CD4-positive, alpha-beta T cell treated with Interleukin-6 at 100 ng/mL for 8 hours (primary cell): ENCODE measurements around the gene NUDT8.
"Not testable (repeated sequence)": the region's sequence is repeated elsewhere in the genome, so short reads cannot be mapped to it uniquely, and the experiment has no call there.

ENCODE experiments used
- DNase-seq: peaks from one replicate; pipeline ENCODE4 v3.0.0-alpha.2; 2020; ENCODE audit warnings: mixed read lengths, low spot score

The NUDT8 gene

DNA sequence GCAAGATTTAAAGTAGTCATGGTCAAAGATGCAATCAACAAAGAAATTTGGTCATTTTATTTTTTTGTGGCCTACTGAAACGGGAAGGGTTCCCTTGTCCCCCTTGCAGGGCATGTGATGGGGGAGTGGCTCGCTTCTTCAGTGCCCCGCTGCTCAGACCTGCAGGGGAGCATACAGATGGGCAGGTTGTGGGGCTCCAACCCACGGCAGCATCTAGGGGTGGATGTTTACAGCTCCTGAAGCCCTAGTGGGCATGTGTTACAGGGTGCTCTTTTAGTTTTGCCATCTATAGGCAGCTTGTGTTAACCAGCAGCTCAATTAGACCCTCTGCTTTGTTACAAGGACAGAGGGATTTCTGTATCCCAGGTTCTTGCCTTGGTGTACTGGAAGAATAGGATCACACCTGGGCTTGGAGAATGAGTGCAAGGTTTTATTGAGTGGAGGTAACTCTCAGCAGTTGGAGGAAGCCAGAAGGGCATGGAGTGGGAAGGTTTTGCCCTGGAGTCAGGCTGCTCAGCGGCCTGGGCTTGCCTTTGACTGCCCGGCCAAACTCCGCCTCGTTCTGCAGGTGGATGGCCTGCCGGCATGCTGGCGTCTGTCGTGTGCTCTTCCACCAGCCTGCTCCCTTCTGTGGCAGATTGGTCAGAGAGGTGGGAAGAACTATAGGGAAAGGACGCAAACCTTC is 36.7 kb downstream of the NUDT8 start:
- DNase-seq: no peak

DNA sequence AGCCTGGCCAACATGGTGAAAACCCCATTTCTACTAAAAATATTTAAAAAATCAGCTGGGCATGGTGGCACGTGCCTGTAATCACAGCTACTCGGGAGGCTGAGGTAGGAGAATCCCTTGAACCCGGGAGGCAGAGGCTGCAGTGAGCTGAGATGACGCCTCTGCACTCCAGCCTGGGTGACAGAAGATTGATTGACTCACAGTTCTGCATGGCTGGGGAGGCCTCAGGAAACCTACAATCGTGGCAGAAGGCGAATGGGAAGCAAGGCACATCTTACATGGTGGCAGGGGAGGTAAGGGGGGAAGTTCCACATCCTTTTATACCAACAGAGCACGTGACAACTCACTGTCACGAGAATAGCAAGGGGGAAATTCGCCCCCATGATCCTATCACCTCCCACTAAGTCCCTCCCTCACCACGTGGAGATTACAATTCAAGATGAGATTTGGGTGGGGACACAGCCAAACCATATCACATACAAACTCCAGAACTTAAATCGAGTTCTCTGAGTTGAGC is 40.8 kb downstream of the NUDT8 start:
- DNase-seq: not testable (repeated sequence)

DNA sequence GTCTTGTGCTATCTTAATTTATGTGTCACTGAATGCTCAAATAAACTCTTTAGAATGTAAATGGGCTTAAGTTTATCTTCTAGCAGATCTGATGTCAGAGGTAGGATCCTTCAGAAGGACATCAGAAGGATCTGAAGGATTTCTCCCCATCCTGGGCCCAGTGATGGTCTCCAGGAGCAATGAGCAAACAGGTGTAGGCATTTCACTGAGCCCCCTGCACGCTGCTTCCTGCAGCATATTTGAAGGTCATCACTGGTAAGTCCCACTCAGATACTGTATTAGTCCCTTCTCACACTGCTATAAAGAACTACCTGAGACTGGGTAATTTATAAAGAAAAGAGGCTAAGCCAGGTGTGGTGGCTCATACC is 41.6 kb downstream of the NUDT8 start:
- no peak for DNase-seq

DNA sequence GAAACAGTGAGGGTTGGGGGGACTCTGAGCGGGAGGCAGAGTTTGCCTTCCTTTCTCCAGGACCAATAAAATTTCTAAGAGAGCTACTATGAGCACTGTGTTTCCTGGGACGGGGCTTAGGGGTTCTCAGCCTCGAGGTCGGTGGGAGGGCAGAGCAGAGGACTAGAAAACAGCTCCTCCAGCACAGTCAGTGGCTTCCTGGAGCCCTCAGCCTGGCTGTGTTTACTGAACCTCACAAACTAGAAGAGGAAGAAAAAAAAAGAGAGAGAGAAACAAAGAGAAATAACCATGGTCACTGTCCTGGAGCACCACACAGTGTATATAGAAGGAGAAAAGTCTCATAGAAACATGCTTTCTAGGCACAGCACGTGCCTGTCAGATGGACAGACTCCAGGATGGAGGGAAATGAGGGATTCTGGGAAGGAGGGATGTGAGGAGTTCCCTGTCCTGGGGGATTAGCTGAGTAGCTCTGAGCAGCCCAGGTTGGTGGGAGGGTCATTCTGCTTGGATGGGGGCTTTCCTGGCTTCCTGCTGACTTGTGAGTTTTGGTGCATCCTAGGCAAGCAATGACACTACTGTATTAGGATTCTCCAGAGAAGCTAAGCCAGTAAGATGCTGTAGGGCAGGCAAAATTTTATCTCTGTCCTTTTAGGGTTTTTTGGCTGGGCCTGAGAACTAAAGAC is 43.0 kb downstream of the NUDT8 start:
- DNase-seq: no peak

DNA sequence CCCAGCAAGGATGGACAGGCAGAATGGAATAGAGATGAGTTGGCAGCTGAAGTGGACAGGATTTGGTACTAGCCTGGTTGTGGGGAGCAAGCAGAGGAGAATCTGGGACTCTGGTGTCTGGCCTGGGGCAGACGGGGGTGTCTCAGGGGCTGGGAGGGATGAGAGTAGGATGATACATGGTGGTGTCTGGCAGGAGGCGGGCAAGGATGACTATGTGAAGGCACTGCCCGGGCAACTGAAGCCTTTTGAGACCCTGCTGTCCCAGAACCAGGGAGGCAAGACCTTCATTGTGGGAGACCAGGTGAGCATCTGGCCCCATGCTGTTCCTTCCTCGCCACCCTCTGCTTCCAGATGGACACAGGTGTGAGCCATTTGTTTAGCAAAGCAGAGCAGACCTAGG is 43.8 kb downstream of the NUDT8 start:
- DNase-seq: no peak

DNA sequence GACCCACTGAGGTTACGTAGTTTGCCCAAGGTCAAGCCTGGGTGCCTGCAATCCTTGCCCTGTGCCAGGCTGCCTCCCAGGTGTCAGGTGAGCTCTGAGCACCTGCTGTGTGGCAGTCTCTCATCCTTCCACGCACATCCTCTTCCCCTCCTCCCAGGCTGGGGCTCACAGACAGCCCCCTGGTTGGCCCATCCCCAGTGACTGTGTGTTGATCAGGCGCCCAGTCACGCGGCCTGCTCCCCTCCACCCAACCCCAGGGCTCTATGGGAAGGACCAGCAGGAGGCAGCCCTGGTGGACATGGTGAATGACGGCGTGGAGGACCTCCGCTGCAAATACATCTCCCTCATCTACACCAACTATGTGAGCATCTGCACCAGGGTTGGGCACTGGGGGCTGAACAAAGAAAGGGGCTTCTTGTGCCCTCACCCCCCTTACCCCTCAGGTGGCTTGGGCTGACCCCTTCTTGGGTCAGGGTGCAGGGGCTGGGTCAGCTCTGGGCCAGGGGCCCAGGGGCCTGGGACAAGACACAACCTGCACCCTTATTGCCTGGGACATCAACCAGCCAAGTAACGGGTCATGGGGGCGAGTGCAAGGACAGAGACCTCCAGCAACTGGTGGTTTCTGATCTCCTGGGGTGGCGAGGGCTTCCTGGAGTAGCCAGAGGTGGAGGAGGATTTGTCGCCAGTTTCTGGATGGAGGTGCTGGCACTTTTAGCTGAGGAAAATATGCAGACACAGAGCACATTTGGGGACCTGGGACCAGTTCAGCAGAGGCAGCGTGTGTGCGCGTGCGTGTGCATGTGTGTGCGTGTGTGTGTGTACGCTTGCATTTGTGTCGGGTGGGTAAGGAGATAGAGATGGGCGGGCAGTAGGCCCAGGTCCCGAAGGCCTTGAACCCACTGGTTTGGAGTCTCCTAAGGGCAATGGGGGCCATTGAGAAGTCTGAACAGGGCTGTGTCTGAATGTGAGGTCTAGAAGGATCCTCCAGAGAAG is 44.6 kb downstream of the NUDT8 start:
- peak; percentile 1 for DNase-seq

DNA sequence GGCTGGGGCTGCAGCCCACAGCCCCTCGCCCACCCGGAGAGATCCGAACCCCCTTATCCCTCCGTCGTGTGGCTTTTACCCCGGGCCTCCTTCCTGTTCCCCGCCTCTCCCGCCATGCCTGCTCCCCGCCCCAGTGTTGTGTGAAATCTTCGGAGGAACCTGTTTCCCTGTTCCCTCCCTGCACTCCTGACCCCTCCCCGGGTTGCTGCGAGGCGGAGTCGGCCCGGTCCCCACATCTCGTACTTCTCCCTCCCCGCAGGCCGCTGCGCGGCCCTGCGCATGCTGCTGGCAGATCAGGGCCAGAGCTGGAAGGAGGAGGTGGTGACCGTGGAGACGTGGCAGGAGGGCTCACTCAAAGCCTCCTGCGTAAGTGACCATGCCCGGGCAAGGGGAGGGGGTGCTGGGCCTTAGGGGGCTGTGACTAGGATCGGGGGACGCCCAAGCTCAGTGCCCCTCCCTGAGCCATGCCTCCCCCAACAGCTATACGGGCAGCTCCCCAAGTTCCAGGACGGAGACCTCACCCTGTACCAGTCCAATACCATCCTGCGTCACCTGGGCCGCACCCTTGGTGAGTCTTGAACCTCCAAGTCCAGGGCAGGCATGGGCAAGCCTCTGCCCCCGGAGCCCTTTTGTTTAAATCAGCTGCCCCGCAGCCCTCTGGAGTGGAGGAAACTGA is 45.4 kb downstream of the NUDT8 start:
- peak; percentile 5 for DNase-seq

DNA sequence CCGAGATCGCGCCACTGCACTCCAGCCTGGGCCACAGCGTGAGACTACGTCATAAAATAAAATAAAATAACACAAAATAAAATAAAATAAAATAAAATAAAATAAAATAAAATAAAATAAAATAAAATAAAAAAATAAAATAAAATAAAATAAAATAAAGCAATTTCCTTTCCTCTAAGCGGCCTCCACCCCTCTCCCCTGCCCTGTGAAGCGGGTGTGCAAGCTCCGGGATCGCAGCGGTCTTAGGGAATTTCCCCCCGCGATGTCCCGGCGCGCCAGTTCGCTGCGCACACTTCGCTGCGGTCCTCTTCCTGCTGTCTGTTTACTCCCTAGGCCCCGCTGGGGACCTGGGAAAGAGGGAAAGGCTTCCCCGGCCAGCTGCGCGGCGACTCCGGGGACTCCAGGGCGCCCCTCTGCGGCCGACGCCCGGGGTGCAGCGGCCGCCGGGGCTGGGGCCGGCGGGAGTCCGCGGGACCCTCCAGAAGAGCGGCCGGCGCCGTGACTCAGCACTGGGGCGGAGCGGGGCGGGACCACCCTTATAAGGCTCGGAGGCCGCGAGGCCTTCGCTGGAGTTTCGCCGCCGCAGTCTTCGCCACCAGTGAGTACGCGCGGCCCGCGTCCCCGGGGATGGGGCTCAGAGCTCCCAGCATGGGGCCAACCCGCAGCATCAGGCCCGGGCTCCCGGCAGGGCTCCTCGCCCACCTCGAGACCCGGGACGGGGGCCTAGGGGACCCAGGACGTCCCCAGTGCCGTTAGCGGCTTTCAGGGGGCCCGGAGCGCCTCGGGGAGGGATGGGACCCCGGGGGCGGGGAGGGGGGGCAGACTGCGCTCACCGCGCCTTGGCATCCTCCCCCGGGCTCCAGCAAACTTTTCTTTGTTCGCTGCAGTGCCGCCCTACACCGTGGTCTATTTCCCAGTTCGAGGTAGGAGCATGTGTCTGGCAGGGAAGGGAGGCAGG is 46.2 kb downstream of the NUDT8 start, which contains the start of gene GSTP1:
Gene GSTP1 (plus strand): TSS at position 566 of the 958 bp plus-strand sequence. CDS start 32 bp downstream, at position 598.
- DNase-seq: peak; percentile 63

DNA sequence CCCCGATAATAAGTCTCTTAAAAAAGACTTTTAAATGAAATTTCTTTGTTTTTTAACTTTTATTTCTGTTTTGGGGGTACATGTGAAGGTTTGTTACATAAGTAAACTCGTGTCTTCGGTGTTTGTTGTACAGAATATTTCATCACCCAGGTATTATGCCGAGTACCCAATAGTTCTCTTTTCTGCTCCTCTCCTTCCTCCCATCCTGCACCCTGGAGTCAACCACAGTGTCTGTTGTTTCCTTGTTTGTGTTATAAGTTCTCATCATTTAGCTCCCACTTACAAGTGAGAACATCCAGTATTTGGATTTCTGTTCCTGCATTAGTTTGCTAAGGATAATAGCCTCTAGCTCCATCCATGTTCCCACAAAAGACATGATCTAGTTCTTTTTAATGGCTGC is 47.7 kb downstream of the NUDT8 start:
- no peak for DNase-seq

DNA sequence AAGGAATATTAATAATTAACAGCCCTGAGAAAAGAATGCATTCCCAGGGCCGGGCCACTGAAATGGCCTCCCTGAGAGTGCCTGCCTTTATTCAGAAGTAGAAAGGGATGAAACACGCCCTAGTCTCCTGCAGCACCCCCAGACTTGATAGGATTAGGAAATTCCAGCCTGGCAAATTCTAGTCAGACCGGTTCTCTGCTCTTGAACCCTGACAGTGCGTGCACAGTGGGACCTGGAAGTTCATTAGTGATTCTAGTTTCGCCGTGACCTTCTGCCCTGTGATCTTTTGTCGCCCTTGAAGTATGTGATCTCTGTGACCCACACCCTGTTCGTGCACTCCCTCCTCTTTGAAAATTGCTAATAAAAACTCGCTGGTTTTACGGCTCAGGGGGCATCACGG is 48.3 kb downstream of the NUDT8 start:
- no peak for DNase-seq

DNA sequence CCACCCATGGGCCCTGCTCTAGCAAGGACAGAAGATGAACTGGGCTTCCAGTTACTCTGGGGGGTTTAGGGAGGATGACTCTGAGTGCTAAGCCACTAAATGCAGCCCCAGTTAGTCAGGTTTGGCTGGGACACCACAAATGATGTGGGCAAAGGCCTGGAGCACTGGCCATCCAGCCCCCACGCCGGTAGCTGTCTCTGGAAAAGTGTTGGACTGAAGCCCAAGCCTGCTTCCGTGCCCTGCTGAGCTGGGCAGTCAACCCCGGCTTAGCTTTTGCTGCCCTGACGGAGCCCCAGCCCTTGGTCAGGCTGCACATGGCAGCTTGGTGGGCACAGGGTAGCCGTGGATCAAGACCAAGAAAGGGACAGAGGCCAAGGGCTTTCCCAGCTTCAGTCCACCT is 51.8 kb downstream of the NUDT8 start:
- no peak for DNase-seq
